Stomach (tissue), 9 donors: Measurements from ENCODE around the gene ARHGEF3. TPM values are rescaled to one million over a fixed set of nuclear protein-coding genes. Genes with fewer than 3 reads are reported as not detected.
A peak's percentile ranks its signal among the peaks of the same experiment; 100 is the strongest.

Experiments used
- DNase-seq, 2 donors: peaks; one replicate each; pipeline versions ENCODE4 v3.0.0 to v3.0.0-alpha.2; 2013 to 2019
- H3K27ac ChIP-seq, 5 donors: fragments of 200-600 bp in 4 of 5; sonication (generic) in 4 of 5; one replicate each; pipeline ENCODE4 v1.5.1; 2013 to 2019; ENCODE audit warnings: mild to moderate bottlenecking in 1 of 5, moderate library complexity in 1 of 5
- H3K27me3 ChIP-seq, 3 donors: fragments of 200-600 bp; sonication (generic); one replicate each; pipeline ENCODE4 v1.5.1; 2017 to 2019; ENCODE audit warnings: mixed run types in 1 of 3
- H3K36me3 ChIP-seq, 4 donors: fragments of 200-600 bp; sonication (generic); 1 replicate in 3 of 4; 2 replicates in 1 of 4; pipeline ENCODE4 v1.5.1; 2016 to 2019
- H3K4me1 ChIP-seq, 4 donors: fragments of 200-600 bp; sonication (generic); one replicate each; pipeline ENCODE4 v1.5.1; 2016 to 2019
- H3K4me3 ChIP-seq, 4 donors: fragments of 200-600 bp; sonication (generic) in 3 of 4; one replicate each; pipeline ENCODE4 v1.5.1; 2016 to 2019; ENCODE audit warnings: mild to moderate bottlenecking in 1 of 4
- H3K9me3 ChIP-seq, 4 donors: fragments of 200-600 bp; sonication (generic); one replicate each; pipeline ENCODE4 v1.5.1; 2016 to 2019
- CTCF ChIP-seq, 7 experiments: fragments of 450-650 bp in 4 of 7; fragments of 200-600 bp in 3 of 7; sonication (generic) in 3 of 7; IDR thresholded peaks; one replicate each; pipeline ENCODE4 v1.5.1; 2016 to 2019; ENCODE audit warnings: antibody characterized with exemption in 7 of 7, control low read depth in 2 of 7, mild to moderate bottlenecking in 1 of 7
- EP300 ChIP-seq: sonication (generic); formaldehyde crosslinking; IDR thresholded peaks from one replicate; pipeline ENCODE4 v1.6.1; 2017; ENCODE audit warnings: antibody characterized with exemption
- POLR2A ChIP-seq, 4 donors: fragments of 450-650 bp; IDR thresholded peaks; one replicate each; pipeline ENCODE4 v1.6.1; 2016; ENCODE audit warnings: antibody characterized with exemption in 4 of 4, control low read depth in 2 of 4, mild to moderate bottlenecking in 1 of 4, moderate library complexity in 1 of 4
- POLR2AphosphoS5 ChIP-seq, 3 donors: sonication (generic); formaldehyde crosslinking; IDR thresholded peaks; one replicate each; pipeline ENCODE4 v1.6.1; 2016; ENCODE audit warnings: antibody characterized with exemption in 3 of 3
- WGBS, 5 donors: extraction: QIAGEN DNeasy Blood & Tissue Kit in 3 of 5; methylation state at CpG; one replicate each; pipeline versions ENCODE4 v1.1.5 to v1.1.7; 2013 to 2018; 5-methylcytosine and 5-hydroxymethylcytosine counted together
- intact Hi-C: fragments of 100-400 bp; cut with DNase I; formaldehyde crosslinking; loops from one replicate; pipeline ENCODE4 v1.15.1; 2023; ENCODE audit warnings: low total_unique reads
- polyA plus RNA-seq, 3 donors: library from polyadenylated mRNA; stranded (reverse); fragments of 200-250 nt; gene quantifications; one replicate each; pipeline ENCODE4 v1.2.3, GENCODE V29; 2013
- total RNA-seq, 5 donors: library from RNA; depleted of rRNA; stranded (reverse); fragments of >200 nt; gene quantifications; one replicate each; pipeline versions ENCODE4 v1.1.0 to v1.2.3, GENCODE V29; 2014 to 2016
- donor health status: healthy with polysubstance abuse.
- donor health status: Bipolar disorder and iron deficiency.
- donor health status: healthy.

ARHGEF3 gene
- total and polyA plus RNA-seq, 8 donors = 6.2 to 23.8 (median 14.2) TPM

- 88 to 97% (median 97%) methylated on average over 4 to 19 of the region's 19 CpGs for WGBS, 5 donors
- Histone ChIP-seq H3K27me3 (no peaks in the 10 kb centered on the region), H3K36me3 (no peaks in the 10 kb centered on the region), H3K9me3 (no peaks in the 10 kb centered on the region), H3K4me3 (no peak overlapping the region), H3K27ac (no peak overlapping the region), H3K4me1 (peaks cover 0 to 14% (median 1%) of the 10 kb centered on the region in 4 donors)
- DNase-seq = no peak
- intact Hi-C loops = no loop called here
- no peak for TF ChIP-seq EP300
- no peak for TF ChIP-seq CTCF (IDR thresholded peaks at IDR 0.05)
- no peak for TF ChIP-seq POLR2A (IDR thresholded peaks at IDR 0.05)
- no peak for TF ChIP-seq POLR2AphosphoS5 (IDR thresholded peaks at IDR 0.05)
Measured at GRCh38 chr3:56691165-56692000, 110.4 kb downstream of the ARHGEF3 start.

GRCh38 chr3:56689303-56689702 is 112.4 kb downstream of the ARHGEF3 start:
- Histone ChIP-seq H3K4me3 (no peak overlapping the region), H3K9me3 (no peaks in the 10 kb centered on the region), H3K27me3 (no peaks in the 10 kb centered on the region), H3K4me1 (peaks cover 0 to 4% (median 1%) of the 10 kb centered on the region in 4 donors), H3K27ac (no peak overlapping the region), H3K36me3 (no peaks in the 10 kb centered on the region)
- TF ChIP-seq EP300 (no peak), POLR2A (IDR thresholded peaks at IDR 0.05) (no peak), CTCF (IDR thresholded peaks at IDR 0.05) (no peak), POLR2AphosphoS5 (IDR thresholded peaks at IDR 0.05) (no peak)
- intact Hi-C loops = no loop called here
- no peak for DNase-seq
- 90 to 100% (median 100%) methylated on average over 1 of the region's 1 CpG for WGBS, 5 donors

- Histone ChIP-seq H3K9me3 (no peaks in the 10 kb centered on the region), H3K27me3 (no peaks in the 10 kb centered on the region), H3K4me1 (peaks cover 0 to 10% (median 6%) of the 10 kb centered on the region in 4 donors), H3K27ac (no peak overlapping the region), H3K36me3 (no peaks in the 10 kb centered on the region), H3K4me3 (no peak overlapping the region)
- DNase-seq = no peak
- TF ChIP-seq POLR2A (IDR thresholded peaks at IDR 0.05) = no peak
- no peak for TF ChIP-seq EP300
- no peak for TF ChIP-seq POLR2AphosphoS5 (IDR thresholded peaks at IDR 0.05)
- TF ChIP-seq CTCF (IDR thresholded peaks at IDR 0.05) = no peak
- intact Hi-C loops = no loop called here
- 74 to 91% (median 76%) methylated on average over 1 of the region's 1 CpG for WGBS, 5 donors
Measured at GRCh38 chr3:56688191-56688590, 113.6 kb downstream of the ARHGEF3 start.

GRCh38 chr3:56684029-56684428 is 117.7 kb downstream of the ARHGEF3 start:
- Histone ChIP-seq H3K27me3 (no peaks in the 10 kb centered on the region), H3K4me1 (peaks cover 26 to 38% (median 29%) of the 10 kb centered on the region in 4 donors), H3K27ac (no peak overlapping the region), H3K36me3 (no peaks in the 10 kb centered on the region), H3K4me3 (peak overlapping the region in 1 of 4 donors; percentile 83), H3K9me3 (no peaks in the 10 kb centered on the region)
- TF ChIP-seq POLR2A (IDR thresholded peaks at IDR 0.05) (no peak), EP300 (no peak), POLR2AphosphoS5 (IDR thresholded peaks at IDR 0.05) (no peak), CTCF (IDR thresholded peaks at IDR 0.05) (no peak)
- DNase-seq = no peak
- WGBS, 5 donors = 54 to 90% (median 70%) methylated on average over 13 of the region's 13 CpGs
- intact Hi-C loops = no loop called here
